Natural killer cell (primary cell): ENCODE measurements around the gene RGS12. TPM values are rescaled to one million over a fixed set of nuclear protein-coding genes. Genes with fewer than 3 reads are reported as not detected.

Experiments used
- ATAC-seq, 3 donors: fragments of 150-1000 bp in 2 of 3; fragments of 200-7000 bp in 1 of 3; cut with Tn5 transposase; 1 replicate in 1 of 3; 2 replicates in 2 of 3; pipeline ENCODE4 v1.10.0; 2021; ENCODE audit warnings: mild to moderate bottlenecking in 2 of 3, moderate library complexity in 2 of 3
- DNase-seq, 2 donors: peaks; one replicate each; pipeline versions ENCODE4 v3.0.0 to v3.0.0-alpha.2; 2013 to 2021; ENCODE audit warnings: mixed read lengths in 1 of 2
- H3K27ac ChIP-seq: one replicate; pipeline ENCODE4 v1.5.1; 2013; ENCODE audit warnings: mild to moderate bottlenecking, low read length
- H3K27me3 ChIP-seq: one replicate; pipeline ENCODE4 v1.6.1; 2013; ENCODE audit warnings: low read length; ENCODE audit not compliant: control insufficient read depth, insufficient read depth
- H3K36me3 ChIP-seq: one replicate; pipeline ENCODE4 v1.6.1; 2013; ENCODE audit warnings: low read length; ENCODE audit not compliant: control insufficient read depth, insufficient read depth
- H3K4me1 ChIP-seq: one replicate; pipeline ENCODE4 v1.6.1; 2013; ENCODE audit warnings: low read length; ENCODE audit not compliant: control insufficient read depth, insufficient read depth
- H3K4me3 ChIP-seq: one replicate; pipeline ENCODE4 v1.5.1; 2013; ENCODE audit warnings: low read length
- H3K9me3 ChIP-seq: one replicate; pipeline ENCODE4 v1.6.1; 2013; ENCODE audit warnings: low read length; ENCODE audit not compliant: control insufficient read depth, insufficient read depth
- H3K27ac Mint-ChIP-seq, 2 donors: one replicate each; pipeline ENCODE4 v1.8.0; 2022; ENCODE audit warnings: mild to moderate bottlenecking in 2 of 2, mixed read lengths in 2 of 2, moderate library complexity in 1 of 2
- H3K27me3 Mint-ChIP-seq, 2 donors: one replicate each; pipeline ENCODE4 v1.8.0; 2022; ENCODE audit warnings: low read depth in 2 of 2, mixed read lengths in 2 of 2
- H3K36me3 Mint-ChIP-seq: one replicate; pipeline ENCODE4 v1.8.0; 2022; ENCODE audit warnings: mixed read lengths
- H3K4me1 Mint-ChIP-seq, 2 donors: one replicate each; pipeline ENCODE4 v1.8.0; 2022; ENCODE audit warnings: mixed read lengths in 2 of 2
- H3K4me3 Mint-ChIP-seq: one replicate; pipeline ENCODE4 v1.8.0; 2022; ENCODE audit warnings: mild to moderate bottlenecking, moderate library complexity, mixed read lengths
- H3K9me3 Mint-ChIP-seq, 2 donors: one replicate each; pipeline ENCODE4 v1.8.0; 2022; ENCODE audit warnings: mixed read lengths in 2 of 2
- WGBS: methylation state at CpG from one replicate; pipeline ENCODE4 v1.1.7; 2013; ENCODE audit warnings: missing lambda C conversion rate; ENCODE audit not compliant: insufficient coverage; 5-methylcytosine and 5-hydroxymethylcytosine counted together
- intact Hi-C: fragments of 100-400 bp; cut with micrococcal nuclease; formaldehyde crosslinking; loops from one replicate; pipeline ENCODE4 v1.14.2; 2022
- total RNA-seq, 4 donors: library from RNA; stranded (reverse); fragments of 120-200 nt in 1 of 4; gene quantifications; one replicate each; pipeline versions ENCODE4 v1.2.3 to v1.2.4, GENCODE V29; 2013 to 2022
- TF ChIP-seq, protein P1 (sequence below): fragments of 200-600 bp; IDR thresholded peaks from one replicate; pipeline ENCODE4 v1.8.0; 2022; ENCODE audit warnings: antibody characterized with exemption

The RGS12 gene
- total RNA-seq, 3 donors from 2014 or later (not counting 1 experiment from before 2014, with no cell fraction given), result 10.5 to 12.3 (median 10.6) TPM

DNA sequence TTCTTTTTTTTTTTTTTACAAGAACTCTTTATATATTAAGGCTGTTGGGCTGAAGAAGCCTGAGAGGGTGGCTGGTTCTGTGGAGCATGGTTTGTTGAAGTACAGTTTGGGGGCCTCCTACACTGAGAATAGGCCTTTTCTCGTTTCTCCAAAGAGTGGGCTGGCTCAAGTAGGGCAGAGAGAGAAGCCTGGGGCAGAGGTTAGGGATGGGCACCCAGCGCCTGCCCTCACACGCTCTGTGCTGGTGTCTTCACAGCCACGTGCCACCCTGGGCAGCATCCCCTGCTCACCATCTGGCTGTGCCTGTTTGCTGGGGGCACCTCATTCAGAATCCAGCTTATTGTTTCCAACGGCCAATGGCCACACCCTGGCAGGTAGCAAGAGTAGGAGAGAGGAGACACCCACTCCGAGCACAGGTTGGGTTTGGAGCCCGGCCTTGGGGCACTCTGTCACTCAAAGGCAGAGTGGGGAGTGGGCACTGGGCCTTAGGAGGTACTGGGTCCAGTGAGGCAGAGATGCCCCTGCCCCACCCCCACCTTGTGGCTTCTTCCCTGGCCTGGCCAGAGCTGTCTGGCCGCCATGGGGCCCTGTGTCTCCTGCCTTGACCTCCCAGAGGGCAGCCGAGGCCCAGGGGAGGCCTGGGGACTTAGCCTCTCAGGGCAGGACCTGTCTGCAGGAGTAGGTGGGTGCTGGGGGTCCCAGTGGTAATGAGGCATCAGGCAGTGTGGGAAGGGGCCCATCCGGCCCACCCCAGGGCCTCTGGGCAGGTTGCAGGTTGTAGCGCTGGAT lies 40.9 kb upstream of the RGS12 start:
- H3K36me3 ChIP-seq, result peaks cover 2% of the 10 kb centered on the region
- no peaks in the 10 kb centered on the region for H3K27me3 ChIP-seq
- no peaks in the 10 kb centered on the region for H3K4me1 Mint-ChIP-seq
- H3K9me3 Mint-ChIP-seq, result no peaks in the 10 kb centered on the region
- TF ChIP-seq, protein P1, sequence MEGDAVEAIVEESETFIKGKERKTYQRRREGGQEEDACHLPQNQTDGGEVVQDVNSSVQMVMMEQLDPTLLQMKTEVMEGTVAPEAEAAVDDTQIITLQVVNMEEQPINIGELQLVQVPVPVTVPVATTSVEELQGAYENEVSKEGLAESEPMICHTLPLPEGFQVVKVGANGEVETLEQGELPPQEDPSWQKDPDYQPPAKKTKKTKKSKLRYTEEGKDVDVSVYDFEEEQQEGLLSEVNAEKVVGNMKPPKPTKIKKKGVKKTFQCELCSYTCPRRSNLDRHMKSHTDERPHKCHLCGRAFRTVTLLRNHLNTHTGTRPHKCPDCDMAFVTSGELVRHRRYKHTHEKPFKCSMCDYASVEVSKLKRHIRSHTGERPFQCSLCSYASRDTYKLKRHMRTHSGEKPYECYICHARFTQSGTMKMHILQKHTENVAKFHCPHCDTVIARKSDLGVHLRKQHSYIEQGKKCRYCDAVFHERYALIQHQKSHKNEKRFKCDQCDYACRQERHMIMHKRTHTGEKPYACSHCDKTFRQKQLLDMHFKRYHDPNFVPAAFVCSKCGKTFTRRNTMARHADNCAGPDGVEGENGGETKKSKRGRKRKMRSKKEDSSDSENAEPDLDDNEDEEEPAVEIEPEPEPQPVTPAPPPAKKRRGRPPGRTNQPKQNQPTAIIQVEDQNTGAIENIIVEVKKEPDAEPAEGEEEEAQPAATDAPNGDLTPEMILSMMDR, result no peak
- intact Hi-C loops, result no loop called here
- H3K4me3 ChIP-seq, result no peak overlapping the region
- WGBS, result 92% methylated on average over 11 of the region's 11 CpGs
- ATAC-seq, result no peak
- no peak overlapping the region for H3K4me3 Mint-ChIP-seq
- H3K36me3 Mint-ChIP-seq, result no peaks in the 10 kb centered on the region
- no peak overlapping the region for H3K27ac ChIP-seq
- H3K27ac Mint-ChIP-seq, result no peak overlapping the region
- no peaks in the 10 kb centered on the region for H3K9me3 ChIP-seq
- peaks cover under 1% of the 10 kb centered on the region for H3K4me1 ChIP-seq
- H3K27me3 Mint-ChIP-seq, result no peaks in the 10 kb centered on the region
- no peak for DNase-seq

DNA sequence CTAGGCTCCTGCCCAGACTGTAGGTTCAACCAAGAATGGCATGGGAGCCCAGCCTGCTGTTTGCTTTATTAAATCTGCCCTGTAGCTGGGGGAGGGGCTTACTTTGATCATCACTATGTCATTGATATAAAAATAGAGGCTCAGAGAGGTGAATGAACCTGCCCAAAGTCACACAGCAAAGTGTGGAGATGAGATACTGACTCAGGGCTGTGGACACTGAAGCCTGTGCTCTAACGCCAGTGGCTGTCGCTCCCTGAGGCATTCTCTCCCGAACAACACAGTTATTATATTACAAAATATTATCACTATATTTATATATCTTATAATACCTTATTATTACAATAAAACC lies 40.4 kb upstream of the RGS12 start:
- Mint-ChIP-seq H3K4me1 (no peaks in the 10 kb centered on the region), H3K27me3 (no peaks in the 10 kb centered on the region), H3K9me3 (no peaks in the 10 kb centered on the region), H3K4me3 (no peak overlapping the region), H3K36me3 (no peaks in the 10 kb centered on the region), H3K27ac (no peak overlapping the region)
- DNase-seq, result no peak
- Histone ChIP-seq H3K36me3 (peaks cover 2% of the 10 kb centered on the region), H3K9me3 (no peaks in the 10 kb centered on the region), H3K27me3 (no peaks in the 10 kb centered on the region), H3K4me3 (no peak overlapping the region), H3K27ac (no peak overlapping the region), H3K4me1 (no peaks in the 10 kb centered on the region)
- WGBS, result no CpG with 5 or more reads among the region's 3 CpGs
- TF ChIP-seq, protein P1, result no peak
- intact Hi-C loops, result no loop called here
- ATAC-seq, result no peak

DNA sequence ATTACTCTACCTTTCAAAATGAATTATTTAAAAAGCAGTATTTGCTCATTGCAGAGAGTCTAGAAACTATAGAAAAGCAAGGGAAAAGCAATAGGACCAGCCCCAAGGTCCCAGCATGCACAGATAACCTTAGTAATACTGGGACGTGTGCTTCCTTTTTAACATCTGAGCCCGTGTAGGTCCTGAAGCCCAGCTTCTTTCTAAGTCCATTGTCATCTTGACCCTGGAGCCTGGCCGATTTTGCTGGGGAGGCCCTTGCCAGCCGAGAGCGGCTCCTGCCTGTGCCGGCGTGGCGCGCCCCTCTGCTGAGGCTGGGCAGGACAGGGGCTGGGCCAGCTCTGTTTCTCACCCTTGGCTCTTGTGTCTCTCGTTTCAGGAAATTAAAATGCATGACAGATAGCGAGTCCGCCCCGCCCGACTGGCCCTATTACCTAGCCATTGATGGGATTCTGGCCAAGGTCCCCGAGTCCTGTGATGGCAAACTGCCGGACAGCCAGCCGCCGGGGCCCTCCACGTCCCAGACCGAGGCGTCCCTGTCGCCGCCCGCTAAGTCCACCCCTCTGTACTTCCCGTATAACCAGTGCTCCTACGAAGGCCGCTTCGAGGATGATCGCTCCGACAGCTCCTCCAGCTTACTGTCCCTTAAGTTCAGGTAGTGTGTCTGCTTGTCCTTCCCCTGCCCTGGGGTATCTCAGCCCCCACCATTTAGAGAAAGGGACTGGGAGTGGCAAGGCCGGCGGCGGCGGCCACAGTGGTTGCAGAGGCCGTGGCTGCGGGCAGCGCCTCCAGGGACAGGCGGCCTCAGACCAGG lies 39.8 kb upstream of the RGS12 start:
- no peak for DNase-seq
- no peak overlapping the region for H3K27ac Mint-ChIP-seq
- no peaks in the 10 kb centered on the region for H3K9me3 Mint-ChIP-seq

More for the DNA sequence above, 39.8 kb upstream of the RGS12 start:
- intact Hi-C loops, result no loop called here
- no peak for ATAC-seq
- Histone ChIP-seq H3K4me1 (no peaks in the 10 kb centered on the region), H3K27ac (no peak overlapping the region), H3K36me3 (peaks cover 2% of the 10 kb centered on the region), H3K4me3 (no peak overlapping the region), H3K9me3 (no peaks in the 10 kb centered on the region), H3K27me3 (no peaks in the 10 kb centered on the region)
- H3K4me3 Mint-ChIP-seq, result no peak overlapping the region
- no peaks in the 10 kb centered on the region for H3K36me3 Mint-ChIP-seq
- H3K4me1 Mint-ChIP-seq, result no peaks in the 10 kb centered on the region
- WGBS, result 91% methylated on average over 38 of the region's 38 CpGs
- TF ChIP-seq, protein P1, result no peak
- no peaks in the 10 kb centered on the region for H3K27me3 Mint-ChIP-seq
